Stimulated activated naive CD4-positive, alpha-beta T cell (primary cell): Measurements from ENCODE around the gene AZGP1.
"Not testable (repeated sequence)": the region's sequence is repeated elsewhere in the genome, so short reads cannot be mapped to it uniquely, and the experiment has no call there.

Experiments
- DNase-seq, 6 experiments: peaks; one replicate each; lab custom pipeline; 2025; lab: John Stamatoyannopoulos, UW

The AZGP1 gene

DNA sequence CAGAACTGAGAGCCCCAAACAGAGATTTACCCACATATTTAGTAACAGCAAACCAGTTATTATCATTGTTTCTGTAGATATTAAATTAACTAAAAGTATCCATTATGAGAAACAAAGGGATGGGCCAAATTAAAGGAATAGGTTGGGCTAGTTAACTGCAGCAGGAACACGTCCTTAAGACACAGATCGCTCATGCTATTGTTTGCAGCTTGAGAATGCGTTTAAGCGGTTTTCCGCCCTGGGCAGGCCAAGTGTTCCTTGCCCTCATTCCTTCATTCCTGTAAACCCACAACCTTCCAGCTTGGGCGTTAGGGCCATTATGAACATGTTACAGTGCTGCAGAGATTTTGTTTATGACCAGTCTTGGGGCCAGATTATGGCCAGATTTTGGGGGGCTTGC, 25.0 kb downstream of the AZGP1 start:
- DNase-seq, result not testable (repeated sequence)

DNA sequence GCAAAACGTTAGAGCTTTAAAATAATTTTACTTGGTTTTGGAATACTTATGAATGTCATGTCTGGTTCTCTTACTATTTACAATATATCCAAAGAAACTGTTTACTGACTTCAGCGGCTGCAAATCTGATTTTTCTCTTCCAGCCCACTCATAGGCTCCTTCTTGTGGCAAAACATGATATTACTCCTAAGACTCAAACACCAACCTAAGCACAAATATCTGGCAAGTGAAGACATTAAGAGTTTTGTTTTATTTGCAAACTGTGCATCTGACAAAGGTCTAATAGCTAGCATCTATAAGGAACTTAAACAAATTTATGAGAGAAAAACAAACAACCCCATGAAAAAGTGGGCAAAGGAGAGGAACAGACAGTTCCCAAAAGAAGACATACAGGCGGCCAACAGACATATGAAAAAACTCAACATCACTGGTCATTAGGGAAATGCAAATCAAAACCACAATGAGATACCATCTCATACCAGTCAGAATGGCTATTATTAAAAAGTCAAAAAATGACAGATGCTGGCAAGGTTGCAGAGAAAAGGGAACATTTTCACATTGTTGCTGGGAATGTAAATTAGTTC, 26.1 kb downstream of the AZGP1 start:
- peak in 1 of 6 experiments; percentile 20 for DNase-seq

DNA sequence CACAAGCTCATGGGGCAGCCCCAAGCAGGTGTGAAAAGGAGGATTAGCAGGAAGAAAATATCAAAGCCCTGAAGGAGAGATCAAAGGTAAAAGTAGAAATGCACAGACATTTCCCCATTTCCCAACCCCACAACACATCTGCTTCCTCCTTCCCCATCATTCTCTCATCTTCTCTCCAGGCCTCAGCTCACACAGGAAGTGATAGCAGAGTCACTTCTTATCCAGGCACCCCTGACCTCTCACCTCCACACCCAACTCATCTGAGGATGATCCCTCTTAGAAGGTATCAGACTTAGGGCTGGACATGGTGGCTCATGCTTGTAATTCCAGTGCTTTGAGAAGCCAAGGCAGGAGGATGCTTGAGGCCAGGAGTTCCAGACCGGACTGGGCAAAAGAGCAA, 28.2 kb downstream of the AZGP1 start:
- DNase-seq, result no peak

DNA sequence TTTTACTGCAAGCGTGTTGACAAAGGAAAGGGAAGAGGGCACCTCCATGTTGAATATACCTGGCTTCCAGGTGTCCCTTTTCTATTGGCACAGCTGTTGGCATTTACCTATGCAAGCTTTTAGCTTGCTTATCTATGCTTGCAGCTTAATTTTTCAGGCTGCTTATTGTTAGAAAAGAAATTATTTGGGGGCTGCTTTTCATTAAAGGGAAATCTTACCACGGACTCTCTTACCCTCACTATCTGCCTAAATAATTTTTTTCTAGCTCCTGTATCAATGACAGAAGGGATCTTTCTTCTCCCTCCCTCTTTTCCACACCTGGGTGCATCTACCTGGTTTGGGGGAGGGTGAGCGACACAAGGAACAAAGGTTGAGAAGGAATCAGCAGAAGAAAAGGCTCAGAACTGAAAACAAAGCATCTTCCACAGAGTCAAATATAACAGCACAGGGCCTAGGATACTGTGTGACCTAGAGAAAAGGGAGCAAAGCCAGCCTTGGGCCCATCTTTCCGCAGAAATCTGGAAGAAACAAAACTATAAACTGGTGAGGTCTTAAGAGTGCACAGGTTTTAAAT, 31.2 kb downstream of the AZGP1 start:
- no peak for DNase-seq

DNA sequence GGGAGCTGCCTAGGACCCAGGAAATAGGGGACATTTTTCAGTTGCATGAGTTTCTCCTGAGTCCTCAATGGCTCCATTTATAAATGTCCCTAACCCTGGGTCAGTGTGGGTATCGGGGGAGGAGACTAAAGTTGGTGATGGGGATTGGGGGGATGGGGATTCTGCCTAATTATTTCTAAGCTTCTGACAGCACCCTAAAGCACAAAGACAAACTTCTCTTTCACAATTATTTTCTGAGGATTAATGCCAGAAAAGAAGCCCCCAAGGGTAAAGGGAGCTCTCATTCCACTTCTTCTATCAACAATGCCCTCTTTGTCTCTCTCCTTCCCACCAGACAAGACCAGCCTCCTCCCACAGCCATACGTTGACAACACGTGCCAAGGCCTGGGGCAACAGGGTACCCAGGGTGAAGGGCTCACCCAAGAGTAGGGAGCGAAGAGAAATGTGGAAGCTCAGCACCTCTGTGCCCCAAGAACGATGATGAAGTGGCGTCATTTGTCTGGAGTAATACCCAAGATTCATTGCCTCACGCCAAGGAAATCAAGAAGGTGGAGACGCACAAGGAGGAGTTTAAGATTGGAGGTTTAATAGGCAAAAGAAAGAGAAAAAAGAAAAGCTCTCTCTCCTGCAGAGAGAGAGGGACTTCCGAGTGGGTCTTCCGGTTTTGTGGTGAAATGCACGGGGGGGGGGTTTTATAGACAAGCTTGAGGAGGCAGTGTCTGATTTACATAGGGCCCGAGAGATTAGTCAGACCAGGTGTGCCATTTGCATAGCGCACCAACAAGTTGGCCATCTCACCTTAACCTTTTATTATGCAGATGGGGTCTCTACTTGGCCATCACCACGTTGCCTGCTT, 32.0 kb downstream of the AZGP1 start:
- no peak for DNase-seq

DNA sequence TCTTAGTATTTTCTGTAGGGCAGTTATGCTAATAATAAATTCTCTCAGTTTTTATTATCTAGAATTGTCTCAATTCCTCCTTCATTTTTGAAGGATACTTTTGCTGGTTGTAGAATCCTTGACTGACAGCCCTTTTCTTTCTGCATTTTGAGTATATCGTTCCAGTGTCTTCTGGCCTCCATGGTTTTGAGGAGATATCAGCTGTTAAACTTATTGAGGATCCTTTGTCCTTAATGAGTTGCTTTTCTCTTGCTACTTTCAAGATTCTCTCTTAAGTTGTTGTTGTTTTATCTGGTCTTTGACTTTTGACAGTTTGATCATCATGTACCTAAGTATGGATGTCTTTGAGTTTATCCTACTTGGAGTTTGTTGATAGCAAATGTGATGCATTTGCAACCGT, 37.5 kb downstream of the AZGP1 start:
- DNase-seq, result no peak

DNA sequence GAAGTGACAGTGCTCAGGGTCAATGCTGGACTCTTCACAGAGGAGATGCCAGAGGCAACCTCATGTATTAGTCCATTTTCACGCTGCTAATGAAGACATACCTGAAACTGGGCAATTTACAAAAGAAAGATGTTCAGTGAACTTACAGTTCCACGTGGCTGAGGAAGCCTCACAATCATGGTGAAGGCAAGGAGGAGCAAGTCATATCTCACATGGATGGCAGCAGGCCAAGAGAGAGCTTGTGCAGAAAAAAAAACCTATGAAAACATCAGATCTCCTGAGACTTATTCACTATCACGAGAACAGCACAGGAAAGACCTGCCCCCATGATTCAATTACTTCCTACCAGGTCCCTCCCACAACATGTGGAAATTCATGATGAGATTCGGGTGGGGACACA, 40.8 kb downstream of the AZGP1 start:
- DNase-seq, result not testable (repeated sequence)

DNA sequence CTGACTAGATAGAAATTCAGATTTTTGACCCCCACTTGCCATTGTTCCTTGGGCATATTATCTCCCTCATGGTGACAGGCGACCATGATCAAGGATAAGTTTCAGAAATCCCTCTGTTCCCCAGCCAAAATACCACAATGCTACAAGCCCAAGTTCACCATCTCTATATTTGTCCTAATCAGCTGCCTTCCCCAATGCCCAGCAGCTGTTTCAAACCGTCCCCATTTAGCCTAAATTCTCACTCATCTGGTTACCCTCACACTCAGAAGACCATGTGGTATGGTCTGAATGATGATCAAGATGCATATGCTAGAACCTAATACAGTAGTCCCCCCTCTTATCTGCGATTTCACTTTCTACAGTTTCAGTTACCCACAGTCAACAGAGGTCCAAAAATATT, 45.5 kb downstream of the AZGP1 start:
- DNase-seq, result no peak

DNA sequence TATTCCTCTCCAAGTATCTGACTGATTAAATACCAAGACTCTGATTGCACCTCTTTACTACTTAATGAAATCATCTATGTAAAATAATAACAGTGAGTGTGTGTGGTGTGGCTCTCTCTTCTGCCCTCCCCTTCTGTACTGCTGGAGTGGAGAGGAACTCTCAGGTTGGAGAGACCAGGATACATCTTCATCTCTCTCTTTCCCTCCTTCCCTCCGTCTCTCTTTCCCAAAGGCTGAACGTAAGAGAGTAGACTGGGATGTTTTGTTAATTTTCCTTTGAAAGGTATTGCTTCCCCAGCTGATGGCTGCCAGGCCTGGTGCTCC, 46.1 kb downstream of the AZGP1 start:
- DNase-seq, result no peak

DNA sequence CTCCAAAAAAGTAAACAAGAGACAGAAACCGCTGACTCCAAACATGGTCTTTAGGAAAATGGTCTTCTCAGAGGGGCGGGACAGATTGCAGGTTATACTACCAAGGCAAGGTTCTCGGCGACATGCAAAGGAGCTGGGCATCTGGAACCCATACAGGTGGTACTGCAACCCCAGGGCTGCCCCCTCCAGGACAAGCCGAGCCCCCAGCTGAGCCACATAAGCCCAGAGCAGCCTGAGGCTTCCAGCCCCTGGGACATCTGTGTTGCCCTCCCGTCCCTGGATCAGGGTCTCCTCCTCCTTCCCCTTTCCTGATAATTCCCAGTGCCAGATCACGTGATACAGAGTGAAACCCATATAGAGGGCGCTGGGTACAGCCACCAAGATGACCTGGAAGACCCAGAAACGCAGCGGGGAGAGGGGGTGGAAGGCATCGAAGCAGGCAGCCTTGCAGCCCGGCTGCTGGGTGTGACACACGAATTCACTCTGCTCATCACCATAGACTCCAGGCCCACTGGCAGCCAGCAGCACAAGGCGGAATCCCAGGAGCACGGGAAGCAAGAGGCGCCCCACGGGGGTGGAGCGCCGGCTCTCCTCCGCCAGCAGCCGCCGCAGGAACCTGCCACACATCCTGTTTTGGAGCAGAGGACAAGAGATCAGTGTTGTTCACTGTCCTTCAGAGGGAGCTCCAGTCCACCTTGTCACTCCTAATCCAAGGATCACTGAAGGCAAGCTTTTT, 46.7 kb downstream of the AZGP1 start, which contains the start of gene GJC3:
Gene GJC3 (minus strand): TSS at position 627 of the 736 bp plus-strand sequence. CDS start 0 bp downstream, at position 627.
- peak in 5 of 6 experiments; percentile 18 to 54 (median 35) for DNase-seq

DNA sequence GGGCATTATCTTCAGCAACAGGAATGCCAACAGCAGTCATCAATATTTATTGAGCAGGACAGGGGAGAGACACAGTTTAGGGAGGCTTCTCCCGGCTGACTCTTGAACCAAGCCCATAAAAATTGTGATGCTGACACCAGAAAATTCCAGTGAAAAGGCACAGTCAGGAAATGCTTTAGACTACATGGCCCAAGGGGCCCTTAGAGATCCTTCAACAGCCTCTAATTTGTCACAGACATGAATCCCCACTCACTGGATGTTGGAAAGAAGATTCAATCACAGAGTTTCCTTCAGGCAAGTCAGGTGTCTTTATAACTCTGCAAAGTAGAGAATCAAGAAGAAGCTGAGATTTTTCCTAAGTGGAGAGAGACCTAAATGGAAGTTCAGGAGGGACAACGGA, 47.6 kb downstream of the AZGP1 start:
- no peak for DNase-seq

DNA sequence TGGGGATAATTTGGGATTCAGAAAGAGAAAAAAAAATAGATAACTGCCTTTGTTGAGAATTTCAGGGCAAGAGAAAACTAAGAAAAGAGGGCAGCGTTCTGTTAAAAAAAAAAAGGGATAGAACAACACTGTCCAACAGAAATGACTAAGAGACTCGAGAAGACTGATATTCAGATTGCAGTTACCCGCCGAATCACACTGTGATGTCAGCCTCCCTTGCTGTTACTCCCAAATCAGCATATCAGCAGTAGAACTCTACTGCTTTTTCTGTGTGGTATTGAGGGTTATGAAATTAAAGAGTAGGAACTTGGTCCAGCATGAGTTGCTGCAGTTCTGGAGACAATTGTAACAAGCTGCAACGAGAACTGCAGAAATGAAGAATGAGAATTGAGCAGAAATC, 48.3 kb downstream of the AZGP1 start:
- no peak for DNase-seq

DNA sequence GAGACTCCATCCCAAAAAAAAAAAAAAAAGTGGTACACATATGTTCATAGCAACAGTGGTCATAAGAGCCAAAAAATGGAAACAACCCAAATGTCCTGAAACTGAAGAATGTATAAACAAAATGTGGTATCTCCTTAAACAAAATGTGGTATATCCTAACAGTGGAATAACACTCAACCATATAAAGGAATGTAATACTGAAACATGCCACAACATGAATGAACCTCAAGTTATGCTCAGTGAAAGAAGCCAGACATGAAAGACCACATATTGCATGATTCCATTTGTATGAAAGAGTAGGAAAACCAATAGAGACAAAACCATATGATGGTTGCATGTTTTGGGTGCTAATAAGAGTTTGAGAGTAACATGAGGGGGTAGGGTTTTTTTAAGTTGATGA, 49.5 kb downstream of the AZGP1 start:
- DNase-seq, result no peak

DNA sequence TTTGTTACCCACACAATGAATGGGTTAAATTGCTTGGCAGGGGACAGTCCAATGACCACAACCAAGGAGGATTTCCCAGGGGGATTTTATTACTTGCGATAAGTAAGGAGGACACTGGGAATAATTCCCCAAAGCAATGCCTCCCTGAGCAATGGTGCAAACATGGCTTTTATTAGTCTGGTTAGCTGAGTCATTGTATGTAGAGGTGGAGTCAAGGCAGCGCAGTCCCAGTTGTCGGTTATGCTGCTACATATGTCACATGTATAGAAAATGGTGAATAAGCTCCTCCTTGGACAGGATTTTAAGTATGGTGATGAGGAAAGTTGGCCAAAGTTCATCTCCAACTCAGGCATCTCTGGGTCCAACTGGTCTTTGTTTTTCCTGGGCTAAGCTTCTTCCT, 52.6 kb downstream of the AZGP1 start:
- no peak for DNase-seq

DNA sequence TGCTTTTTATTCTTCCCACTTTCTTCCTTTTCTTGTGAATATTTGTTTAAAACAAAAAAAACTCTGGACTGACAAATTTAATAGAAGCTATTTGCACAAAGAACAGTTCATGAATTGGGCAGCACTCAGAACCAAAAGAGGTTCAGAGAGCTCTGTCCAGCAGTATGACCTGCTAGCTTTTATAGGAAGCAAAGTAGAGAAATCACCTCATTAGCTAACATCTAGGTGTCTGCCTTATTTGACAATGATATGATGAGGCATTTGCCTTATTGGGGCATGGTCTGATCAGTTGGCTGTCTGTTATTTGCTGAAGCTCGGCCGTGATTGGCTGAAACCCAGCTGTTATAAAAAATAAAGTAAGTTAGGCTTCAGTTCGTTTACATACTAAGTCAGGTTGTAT, 55.7 kb downstream of the AZGP1 start:
- no peak for DNase-seq

DNA sequence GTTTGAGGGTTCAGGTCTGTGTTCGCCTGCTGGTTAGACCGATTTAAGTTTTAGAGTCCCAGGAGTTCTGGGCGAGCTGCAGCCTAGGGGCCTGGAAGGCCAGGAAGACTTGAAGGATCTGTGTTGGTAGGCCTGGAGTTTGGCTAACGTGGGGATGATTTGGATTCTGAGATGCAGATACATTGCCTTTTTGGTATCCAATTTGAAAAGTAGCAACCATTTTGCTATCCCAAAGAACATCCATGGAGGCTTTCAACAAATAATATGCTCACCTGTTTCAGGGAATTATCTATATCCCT, 56.1 kb downstream of the AZGP1 start:
- no peak for DNase-seq

DNA sequence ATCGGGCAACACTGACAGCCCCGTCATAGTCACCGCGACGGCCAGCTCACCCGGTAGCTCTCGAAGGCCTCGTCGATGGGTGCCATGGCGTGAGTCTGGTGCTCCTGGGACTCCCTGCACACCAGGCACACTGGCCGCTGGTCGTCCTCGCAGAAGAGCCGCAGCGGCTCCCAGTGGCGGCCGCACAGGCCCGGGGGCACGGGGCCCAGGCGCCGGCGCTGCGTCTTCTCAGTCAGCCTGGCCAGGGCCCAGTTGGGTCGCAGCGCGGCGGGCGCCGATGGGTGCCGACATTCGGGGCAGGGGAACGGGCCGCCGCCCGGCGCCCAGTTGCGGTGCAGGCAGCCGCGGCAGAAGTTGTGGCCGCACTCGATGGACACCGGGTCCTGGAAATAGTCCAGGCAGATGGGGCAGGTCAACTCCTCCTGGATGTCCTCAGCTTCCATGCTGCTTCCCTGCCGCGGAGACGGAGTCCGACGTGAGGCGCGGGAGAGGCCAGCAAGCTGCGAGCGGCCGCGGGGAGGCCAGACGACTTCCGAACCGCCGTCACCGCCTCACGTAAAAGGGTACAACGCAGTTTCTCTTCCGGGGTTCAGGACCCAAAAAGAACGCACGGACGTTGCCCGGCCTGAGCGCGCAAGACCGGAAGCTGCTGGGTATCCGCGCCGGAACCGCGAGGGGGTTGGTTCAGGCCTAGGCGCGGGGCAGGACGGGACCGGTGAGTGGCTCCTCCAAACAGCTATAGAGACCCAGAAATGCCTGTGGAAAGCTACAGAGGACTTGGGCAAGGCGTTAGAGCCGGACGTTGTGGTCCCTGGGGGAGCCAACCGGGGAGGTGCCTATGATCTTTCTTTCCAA, 56.6 kb downstream of the AZGP1 start, which contains the start of gene TRIM4:
Gene TRIM4 (minus strand): TSS at position 572 of the 855 bp plus-strand sequence. CDS start 129 bp downstream, at position 443.
- DNase-seq, result peak; percentile 73 to 88 (median 86)
